ENCODE data around the gene BCAM.
"Not testable (repeated sequence)": the region's sequence is repeated elsewhere in the genome, so short reads cannot be mapped to it uniquely, and the experiment has no call there.

- TF ChIP-seq, protein P1, sequence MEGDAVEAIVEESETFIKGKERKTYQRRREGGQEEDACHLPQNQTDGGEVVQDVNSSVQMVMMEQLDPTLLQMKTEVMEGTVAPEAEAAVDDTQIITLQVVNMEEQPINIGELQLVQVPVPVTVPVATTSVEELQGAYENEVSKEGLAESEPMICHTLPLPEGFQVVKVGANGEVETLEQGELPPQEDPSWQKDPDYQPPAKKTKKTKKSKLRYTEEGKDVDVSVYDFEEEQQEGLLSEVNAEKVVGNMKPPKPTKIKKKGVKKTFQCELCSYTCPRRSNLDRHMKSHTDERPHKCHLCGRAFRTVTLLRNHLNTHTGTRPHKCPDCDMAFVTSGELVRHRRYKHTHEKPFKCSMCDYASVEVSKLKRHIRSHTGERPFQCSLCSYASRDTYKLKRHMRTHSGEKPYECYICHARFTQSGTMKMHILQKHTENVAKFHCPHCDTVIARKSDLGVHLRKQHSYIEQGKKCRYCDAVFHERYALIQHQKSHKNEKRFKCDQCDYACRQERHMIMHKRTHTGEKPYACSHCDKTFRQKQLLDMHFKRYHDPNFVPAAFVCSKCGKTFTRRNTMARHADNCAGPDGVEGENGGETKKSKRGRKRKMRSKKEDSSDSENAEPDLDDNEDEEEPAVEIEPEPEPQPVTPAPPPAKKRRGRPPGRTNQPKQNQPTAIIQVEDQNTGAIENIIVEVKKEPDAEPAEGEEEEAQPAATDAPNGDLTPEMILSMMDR (IDR thresholded peaks at IDR 0.05; ENCODE audit: insufficient read depth, low read length, poor library complexity, severe bottlenecking) = not testable (repeated sequence)
- not testable (repeated sequence) for TF ChIP-seq EZH2phosphoT487 (conservative IDR thresholded peaks at IDR 0.05; ENCODE audit: low read length)
These were observed 36.8 kb upstream of the BCAM start for GRCh38 chr19:44772144-44772543.

All from SU-DHL-6 (cell line).